Activated naive CD4-positive, alpha-beta T cell treated with anti-CD3 and anti-CD28 coated beads, Interleukin-2, amount 50 U/mL, for 72 hours (primary cell): ENCODE results near the gene MAX. TPM values are rescaled to one million over a fixed set of nuclear protein-coding genes. Genes with fewer than 3 reads are reported as not detected.
"Not testable (repeated sequence)": the region's sequence is repeated elsewhere in the genome, so short reads cannot be mapped to it uniquely, and the experiment has no call there.

ENCODE experiments used
- ATAC-seq, 2 donors: fragments of 150-1000 bp; cut with Tn5 transposase; 2 replicates each; pipeline ENCODE4 v1.10.0; 2021; ENCODE audit warnings: mild to moderate bottlenecking in 2 of 2, moderate library complexity in 2 of 2
- DNase-seq, 2 donors: peaks; one replicate each; pipeline ENCODE4 v3.0.0; 2021 to 2022; ENCODE audit warnings: low spot score in 2 of 2
- H3K27ac Mint-ChIP-seq, 2 donors: one replicate each; pipeline ENCODE4 v1.8.0; 2022; ENCODE audit warnings: mild to moderate bottlenecking in 2 of 2, mixed read lengths in 2 of 2
- H3K36me3 Mint-ChIP-seq, 2 donors: one replicate each; pipeline ENCODE4 v1.8.0; 2022; ENCODE audit warnings: mixed read lengths in 2 of 2
- H3K9me3 Mint-ChIP-seq, 2 donors: one replicate each; pipeline ENCODE4 v1.8.0; 2022; ENCODE audit warnings: mixed read lengths in 2 of 2
- total RNA-seq, 2 donors: library from RNA; stranded (reverse); gene quantifications; one replicate each; pipeline ENCODE4 v1.2.3, GENCODE V29; 2022

The MAX gene
- total RNA-seq, 2 donors from 2014 or later = 84.2 to 107 TPM

DNA sequence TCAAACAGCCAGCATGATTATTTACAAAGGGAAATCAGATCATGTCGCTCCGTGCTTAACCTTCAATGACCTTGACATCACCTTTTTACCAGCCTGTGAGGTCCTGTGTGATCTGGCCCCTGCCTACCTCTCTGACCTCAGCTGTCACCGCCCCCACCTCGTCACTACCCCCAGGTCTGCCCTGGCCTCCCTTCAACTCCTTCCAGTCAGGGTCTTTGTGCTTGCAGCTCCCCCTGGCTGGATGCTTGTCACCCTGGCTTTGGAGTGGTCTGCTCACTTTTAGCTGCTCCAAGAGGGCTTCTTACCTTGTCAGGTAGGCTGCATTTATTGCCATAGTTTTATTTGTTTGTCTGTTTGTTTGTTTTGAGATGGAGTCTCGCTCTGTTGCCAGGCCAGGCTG lies 8.2 kb upstream of the MAX start:
- no peaks in the 10 kb centered on the region for H3K36me3 Mint-ChIP-seq
- DNase-seq (no peak), ATAC-seq (no peak)
- no peaks in the 10 kb centered on the region for H3K9me3 Mint-ChIP-seq
- no peak overlapping the region for H3K27ac Mint-ChIP-seq

GRCh38 chr14:65109357-65109756 lies 7.0 kb upstream of the MAX start:
- Mint-ChIP-seq H3K27ac (peak overlapping the region in 1 of 2 donors; percentile 22), H3K36me3 (no peaks in the 10 kb centered on the region), H3K9me3 (no peaks in the 10 kb centered on the region)

DNA sequence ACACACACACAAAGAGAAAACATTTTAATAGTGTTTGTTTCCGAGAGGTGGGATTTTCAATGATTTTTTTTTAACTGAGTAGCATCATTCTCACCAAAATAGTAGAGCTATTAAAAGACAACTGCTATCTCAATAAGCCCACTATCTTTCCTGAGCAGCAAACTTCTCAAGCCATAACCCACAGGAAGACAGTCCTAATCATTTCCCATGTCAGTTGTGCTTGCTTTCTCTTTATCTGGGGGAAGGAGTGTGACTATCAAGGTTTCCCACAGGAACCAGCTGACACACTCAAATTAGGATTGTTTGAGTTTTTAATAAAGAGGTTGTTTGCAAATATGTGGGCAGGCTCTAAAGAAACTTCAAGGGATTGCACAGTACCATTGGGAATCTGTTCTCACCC lies 4.9 kb upstream of the MAX start:
- Mint-ChIP-seq H3K27ac (no peak overlapping the region), H3K9me3 (no peaks in the 10 kb centered on the region), H3K36me3 (peaks cover 4% of the 10 kb centered on the region in 2 donors)
- ATAC-seq (no peak), DNase-seq (no peak)

More at GRCh38 chr14:65109357-65109756, 7.0 kb upstream of the MAX start:
- ATAC-seq (no peak), DNase-seq (no peak)

DNA sequence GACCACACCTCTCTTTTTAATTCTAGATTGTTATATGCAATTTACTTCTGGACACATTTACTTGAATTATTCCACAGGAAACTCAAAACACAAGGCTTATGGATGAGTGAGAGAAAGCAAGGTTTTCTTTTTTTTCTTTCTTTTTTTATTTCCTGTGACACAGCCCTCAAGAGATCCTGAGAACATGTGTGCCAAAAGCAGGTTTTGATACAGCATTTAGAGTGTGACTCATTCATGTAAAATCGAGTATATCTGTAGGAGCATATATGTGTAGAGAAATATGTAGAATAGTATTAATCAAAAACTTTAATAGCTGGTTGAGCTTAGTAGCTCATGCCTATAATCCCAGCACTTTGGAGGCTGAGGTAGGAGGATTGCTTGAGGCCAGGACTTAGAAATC lies 4.4 kb upstream of the MAX start:
- H3K36me3 Mint-ChIP-seq = peaks cover 6% of the 10 kb centered on the region in 2 donors
- no peak for ATAC-seq
- DNase-seq = no peak
- H3K9me3 Mint-ChIP-seq = no peaks in the 10 kb centered on the region
- H3K27ac Mint-ChIP-seq = no peak overlapping the region

DNA sequence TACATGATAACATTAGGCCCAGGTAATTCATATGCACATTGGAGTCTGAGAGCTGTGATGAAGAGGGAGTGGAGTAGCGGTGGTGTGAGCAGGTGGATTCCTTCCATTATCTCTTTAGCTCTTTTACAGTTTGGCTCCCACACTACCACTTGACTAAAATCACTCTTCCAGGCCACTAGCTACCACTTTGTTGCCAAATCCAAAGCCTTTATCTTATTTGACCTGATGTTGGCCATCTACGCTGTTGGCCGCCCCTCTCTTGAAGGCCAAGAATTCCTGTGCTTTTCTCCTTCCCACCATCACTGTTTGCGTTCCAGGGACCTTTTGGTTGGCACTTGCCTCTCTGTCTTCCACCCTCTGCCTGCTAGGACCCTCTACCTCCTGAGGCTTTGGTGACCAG lies 4.0 kb upstream of the MAX start:
- Mint-ChIP-seq H3K36me3 (peaks cover 7% of the 10 kb centered on the region in 2 donors), H3K27ac (no peak overlapping the region), H3K9me3 (no peaks in the 10 kb centered on the region)
- ATAC-seq = no peak
- no peak for DNase-seq

- Mint-ChIP-seq H3K36me3 (peaks cover 16 to 17% of the 10 kb centered on the region in 2 donors), H3K27ac (no peak overlapping the region), H3K9me3 (no peaks in the 10 kb centered on the region)
Observed at GRCh38 chr14:65104791-65105190, 2.5 kb upstream of the MAX start.

DNA sequence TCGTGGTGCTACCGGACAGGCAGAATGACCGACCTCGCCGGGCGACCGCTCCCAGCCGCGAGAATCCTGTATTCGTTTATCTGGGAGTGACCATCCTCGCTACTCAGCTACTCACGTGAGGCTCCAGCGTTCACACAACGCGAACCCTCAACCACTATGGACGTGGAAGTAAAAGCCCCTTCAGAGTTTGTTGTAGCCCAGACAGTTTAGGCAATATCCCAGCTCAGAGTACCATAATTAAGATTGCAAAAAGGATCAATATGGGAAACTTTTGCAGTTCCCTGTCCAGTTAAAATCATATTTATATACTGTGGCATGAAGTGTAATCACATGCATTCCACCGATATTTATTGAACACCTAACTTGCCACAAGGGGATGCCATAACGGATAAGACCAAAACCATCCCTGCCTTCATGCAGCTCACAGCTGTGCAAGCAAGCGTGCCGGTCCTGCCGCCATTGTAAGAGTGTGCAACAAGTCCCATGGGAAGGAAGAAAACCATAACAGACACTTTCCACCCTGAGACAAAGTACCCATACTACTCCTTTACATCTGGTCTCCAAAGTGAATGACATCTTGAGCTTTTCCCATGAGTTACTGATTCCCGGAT lies 938 bp upstream of the MAX start:
- Mint-ChIP-seq H3K9me3 (no peaks in the 10 kb centered on the region), H3K27ac (peak overlapping the region; percentile 45 to 87), H3K36me3 (peaks cover 16 to 17% of the 10 kb centered on the region in 2 donors)
- no peak for DNase-seq
- no peak for ATAC-seq

More at GRCh38 chr14:65104791-65105190, 2.5 kb upstream of the MAX start:
- DNase-seq (no peak), ATAC-seq (no peak)

GRCh38 chr14:65101631-65102440 lies 481 bp downstream of the MAX start:
- no peak for ATAC-seq
- H3K27ac Mint-ChIP-seq = peak overlapping the region; percentile 87 to 98
- DNase-seq = peak; percentile 25 to 65
- no peaks in the 10 kb centered on the region for H3K9me3 Mint-ChIP-seq
- peaks cover 16 to 17% of the 10 kb centered on the region in 2 donors for H3K36me3 Mint-ChIP-seq

DNA sequence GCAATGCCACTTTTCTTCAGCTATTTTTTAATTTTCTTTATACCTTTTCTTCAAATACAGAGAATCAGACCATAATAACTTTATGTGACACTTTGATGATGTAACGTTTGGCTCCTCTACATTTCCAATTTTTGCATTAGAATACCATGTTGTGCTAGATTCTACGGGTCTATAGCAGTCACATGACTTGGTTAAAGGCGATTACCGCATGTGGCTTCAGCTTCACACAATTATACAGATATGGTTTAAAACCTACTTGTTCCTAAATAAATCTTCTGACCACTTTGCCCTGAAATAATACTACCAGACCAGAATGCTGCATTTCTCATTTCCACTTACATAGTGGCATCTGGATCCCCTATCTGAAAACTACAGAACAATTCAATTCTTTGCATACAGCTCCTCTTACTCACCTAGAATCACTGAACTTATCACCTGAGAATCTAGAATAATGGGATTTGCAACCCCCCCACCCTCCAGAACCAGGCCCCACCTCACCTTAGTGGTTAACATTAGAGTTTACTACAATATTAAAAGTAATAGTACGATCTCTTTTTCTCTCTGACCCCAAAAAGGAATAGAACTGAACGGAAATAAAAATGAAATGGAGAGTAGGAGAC lies 1.3 kb downstream of the MAX start:
- DNase-seq (no peak), ATAC-seq (no peak)
- no peaks in the 10 kb centered on the region for H3K9me3 Mint-ChIP-seq
- peak overlapping the region; percentile 87 to 98 for H3K27ac Mint-ChIP-seq
- H3K36me3 Mint-ChIP-seq = peaks cover 18 to 24% of the 10 kb centered on the region in 2 donors

DNA sequence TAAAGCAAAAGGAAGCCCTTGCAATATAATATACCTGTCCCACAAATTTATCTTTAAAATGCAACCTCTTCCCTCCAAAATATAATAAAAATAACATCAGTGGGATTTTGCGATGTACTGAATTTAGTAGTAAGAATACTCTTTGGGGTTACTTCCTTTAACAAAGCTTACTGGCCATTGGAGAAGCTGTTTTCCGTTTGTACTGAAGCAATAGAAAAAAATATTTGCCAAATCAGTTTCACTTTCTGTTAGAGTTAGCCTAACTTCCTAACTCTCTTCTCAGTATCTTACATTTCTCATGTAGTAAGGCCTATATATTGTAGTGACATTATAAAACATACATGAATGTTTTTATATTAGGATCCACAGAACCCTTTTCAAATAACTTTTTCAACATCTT lies 3.7 kb downstream of the MAX start:
- Mint-ChIP-seq H3K27ac (peak overlapping the region; percentile 76 to 92), H3K36me3 (peaks cover 23 to 38% of the 10 kb centered on the region in 2 donors), H3K9me3 (no peaks in the 10 kb centered on the region)
- DNase-seq (no peak), ATAC-seq (no peak)

DNA sequence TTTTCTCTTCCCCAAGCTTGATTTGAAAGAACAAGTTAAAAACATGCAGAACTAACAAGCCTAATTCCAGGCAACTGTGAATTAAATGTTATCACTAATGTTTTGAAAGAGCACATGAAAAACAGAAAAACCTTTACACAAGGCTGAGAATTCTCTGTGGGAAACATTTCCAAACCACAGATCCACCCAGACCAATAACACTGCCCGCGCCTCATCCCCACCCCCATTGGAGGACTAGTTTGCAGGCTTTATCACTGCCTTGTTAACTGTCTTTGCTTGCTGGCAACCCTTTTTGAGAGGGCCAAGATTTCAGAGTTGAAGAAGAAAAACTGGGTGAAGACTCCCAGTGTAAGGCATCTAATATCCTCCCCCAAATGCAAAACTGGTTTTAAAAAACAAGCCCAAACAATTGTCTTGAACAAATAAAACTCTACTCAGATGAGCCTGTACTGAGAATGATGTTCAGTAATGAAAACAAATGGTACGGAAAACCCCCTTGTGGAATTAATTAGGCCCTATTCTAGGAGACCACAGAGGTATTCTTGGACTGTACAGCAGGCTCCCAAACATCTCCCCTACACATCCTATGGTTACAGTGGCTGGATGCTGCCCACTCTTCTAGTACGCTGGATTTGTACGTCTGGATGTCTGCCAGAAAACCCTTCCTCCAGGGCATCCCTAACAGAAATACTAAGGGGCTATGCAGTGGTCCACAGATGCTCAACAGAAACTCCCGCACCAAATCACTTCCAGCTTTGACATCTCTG lies 5.8 kb downstream of the MAX start:
- H3K27ac Mint-ChIP-seq = peak overlapping the region; percentile 61 to 63
- no peak for DNase-seq
- no peaks in the 10 kb centered on the region for H3K9me3 Mint-ChIP-seq
- peak; percentile 25 to 48 for ATAC-seq
- peaks cover 19 to 43% of the 10 kb centered on the region in 2 donors for H3K36me3 Mint-ChIP-seq

- H3K27ac Mint-ChIP-seq = peak overlapping the region; percentile 61 to 63
- no peak for DNase-seq
- ATAC-seq = no peak
- peaks cover 15 to 44% of the 10 kb centered on the region in 2 donors for H3K36me3 Mint-ChIP-seq
- H3K9me3 Mint-ChIP-seq = no peaks in the 10 kb centered on the region
Observed at GRCh38 chr14:65095633-65096205, 6.6 kb downstream of the MAX start.

DNA sequence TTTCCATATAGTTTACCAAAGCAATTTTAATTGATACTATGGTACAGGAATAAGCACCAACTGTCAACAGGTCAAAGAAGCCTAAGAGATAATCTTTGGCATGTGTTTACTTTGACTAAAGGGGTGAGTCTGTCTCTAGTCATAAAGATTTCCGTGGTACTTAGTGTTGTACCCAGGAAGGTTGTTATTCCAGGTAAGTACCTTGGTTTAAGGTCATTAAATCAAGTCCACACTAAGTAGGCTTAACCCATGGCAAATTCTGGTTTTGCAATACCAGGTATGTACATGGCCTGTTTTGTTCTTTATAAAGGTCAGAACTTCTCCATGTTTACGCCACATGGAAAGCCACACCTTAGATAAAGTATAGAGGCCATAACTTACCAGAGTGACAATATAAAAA lies 10.0 kb downstream of the MAX start:
- Mint-ChIP-seq H3K27ac (no peak overlapping the region), H3K9me3 (peaks cover 0 to 8% of the 10 kb centered on the region in 2 donors), H3K36me3 (peaks cover 28 to 68% of the 10 kb centered on the region in 2 donors)
- ATAC-seq = no peak
- DNase-seq = no peak

DNA sequence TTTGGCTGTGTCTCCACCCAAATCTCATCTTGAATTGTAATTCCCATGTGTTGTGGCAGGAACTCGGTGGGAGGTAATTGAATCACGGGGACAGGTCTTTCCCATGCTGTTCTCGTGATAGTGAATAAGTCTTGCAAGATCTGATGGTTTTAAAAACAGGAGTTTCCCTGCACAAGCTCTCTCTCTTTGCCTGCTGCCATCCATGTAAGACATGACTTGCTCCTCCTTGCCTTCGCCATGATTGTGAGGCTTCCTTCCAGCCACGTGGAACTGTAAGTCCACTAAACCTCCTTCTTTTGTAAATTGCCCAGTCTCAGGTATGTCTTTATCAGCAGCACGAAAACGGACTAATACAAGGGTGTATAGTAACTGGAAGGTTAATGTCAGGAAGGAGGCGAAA lies 14.5 kb downstream of the MAX start:
- H3K36me3 Mint-ChIP-seq = peaks cover 44 to 81% of the 10 kb centered on the region in 2 donors
- DNase-seq, H3K27ac Mint-ChIP-seq, ATAC-seq: not testable (repeated sequence)
- H3K9me3 Mint-ChIP-seq = peaks cover 0 to 16% of the 10 kb centered on the region in 2 donors

- DNase-seq, ATAC-seq, H3K27ac Mint-ChIP-seq: not testable (repeated sequence)
- peaks cover 0 to 16% of the 10 kb centered on the region in 2 donors for H3K9me3 Mint-ChIP-seq
- H3K36me3 Mint-ChIP-seq = peaks cover 53 to 91% of the 10 kb centered on the region in 2 donors
Observed at GRCh38 chr14:65086686-65087085, 15.6 kb downstream of the MAX start.
